A549 (cell line): ENCODE data around the gene CDH4. TPM values are rescaled to one million over a fixed set of nuclear protein-coding genes. Genes with fewer than 3 reads are reported as not detected.

Source experiments
- ATAC-seq, 2 experiments: fragments of 200-7000 bp in 1 of 2; fragments of >200 bp in 1 of 2; cut with Nextera tagmentation in 1 of 2; cut with Tn5 transposase in 1 of 2; 3 replicates each; pipeline versions ENCODE4 v1.8.0 to v1.9.1; 2018 to 2020; ENCODE audit warnings: mild to moderate bottlenecking in 1 of 2, moderate library complexity in 1 of 2
- CTCF ChIA-PET: fragments of 300-600 bp; sonication (Branson Sonifier 250); formaldehyde crosslinking; extraction: SDS; loops from one replicate; lab custom pipeline; 2021; ENCODE audit warnings: antibody characterized with exemption, inconsistent platforms; lab: Yijun Ruan, JAX
- POLR2A ChIA-PET: fragments of 350-600 bp; formaldehyde crosslinking; extraction: SDS; loops from one replicate; lab custom pipeline; 2021; ENCODE audit warnings: antibody characterized with exemption, inconsistent platforms; lab: Yijun Ruan, JAX
- DNase-seq, 2 experiments: peaks; one replicate each; pipeline versions ENCODE4 v3.0.0 to v3.0.0-alpha.2; 2011 to 2016; ENCODE audit warnings: low read depth in 1 of 2, low spot score in 1 of 2
- FAIRE-seq: peaks from 2 replicates; lab custom pipeline; 2011; peaks lifted over from hg19 to GRCh38; lab: Jason Lieb, UNC
- H3K27ac ChIP-seq, 2 experiments: fragments of >200 bp; sonication (Bioruptor Twin); formaldehyde crosslinking; 3 replicates each; pipeline ENCODE4 v1.5.1; 2016 to 2017
- H3K4me1 ChIP-seq: fragments of >200 bp; sonication (Bioruptor Twin); formaldehyde crosslinking; 3 replicates; pipeline ENCODE4 v1.6.1; 2016
- H3K4me2 ChIP-seq: fragments of >200 bp; sonication (Bioruptor Twin); formaldehyde crosslinking; 3 replicates; pipeline ENCODE4 v1.6.1; 2016
- H3K4me3 ChIP-seq: fragments of >200 bp; sonication (Bioruptor Twin); formaldehyde crosslinking; 3 replicates; pipeline ENCODE4 v1.5.1; 2016
- H3K9me3 ChIP-seq: fragments of >200 bp; sonication (Bioruptor Twin); formaldehyde crosslinking; 3 replicates; pipeline ENCODE4 v1.6.1; 2016
- BHLHE40 ChIP-seq: IDR thresholded peaks from 2 replicates; pipeline ENCODE4 v1.6.1; 2012; ENCODE audit warnings: low read depth, low read length, inconsistent platforms
- CBX2 ChIP-seq: fragments of 200-600 bp; sonication (generic); IDR thresholded peaks from 2 replicates; pipeline ENCODE4 v1.6.1; 2016; ENCODE audit warnings: low read depth, mild to moderate bottlenecking, borderline replicate concordance
- CHD4 ChIP-seq: fragments of 200-600 bp; sonication (generic); IDR thresholded peaks from 2 replicates; pipeline ENCODE4 v1.6.1; 2016; ENCODE audit warnings: antibody characterized with exemption, mild to moderate bottlenecking, borderline replicate concordance
- EHMT2 ChIP-seq: fragments of 200-600 bp; sonication (generic); IDR thresholded peaks from 2 replicates; pipeline ENCODE4 v1.6.1; 2016; ENCODE audit warnings: antibody characterized with exemption, low read depth, mild to moderate bottlenecking, moderate library complexity
- EP300 ChIP-seq, 2 experiments: fragments of >200 bp; sonication (Bioruptor Twin); formaldehyde crosslinking; IDR thresholded peaks; 2 replicates in 1 of 2; 3 replicates in 1 of 2; pipeline ENCODE4 v1.6.1; 2016 to 2017
- FOSB ChIP-seq: fragments of 250-450 bp; sonication (Bioruptor Pico); IDR thresholded peaks from 2 replicates; pipeline ENCODE4 v1.5.0; 2020; ENCODE audit warnings: mild to moderate bottlenecking, moderate library complexity
- HEYL ChIP-seq: fragments of 250-450 bp; sonication (Bioruptor Pico); IDR thresholded peaks from 2 replicates; pipeline ENCODE4 v1.8.0; 2021; ENCODE audit warnings: mild to moderate bottlenecking, moderate library complexity
- HOXB13 ChIP-seq: fragments of 250-450 bp; sonication (Bioruptor Pico); IDR thresholded peaks from 2 replicates; pipeline ENCODE4 v1.5.0; 2020; ENCODE audit warnings: low read depth, mild to moderate bottlenecking, moderate library complexity
- KDM1A ChIP-seq: fragments of 200-600 bp; sonication (generic); IDR thresholded peaks from 2 replicates; pipeline ENCODE4 v1.6.1; 2016; ENCODE audit warnings: low read depth, mild to moderate bottlenecking
- MAFK ChIP-seq: fragments of 450-650 bp; IDR thresholded peaks from 2 replicates; pipeline ENCODE4 v1.6.1; 2014; ENCODE audit not compliant: partially characterized antibody
- MYC ChIP-seq: IDR thresholded peaks from 2 replicates; pipeline ENCODE4 v1.6.1; 2012; ENCODE audit warnings: mild to moderate bottlenecking, inconsistent platforms, low read length, improper control_type of control experiment, borderline replicate concordance
- NFE2L2 ChIP-seq: fragments of 150-350 bp; conservative IDR thresholded peaks from 2 replicates; pipeline ENCODE4 v1.6.1; 2014; ENCODE audit warnings: low read length
- NPAS2 ChIP-seq: fragments of 250-450 bp; sonication (Bioruptor Pico); IDR thresholded peaks from 2 replicates; pipeline ENCODE4 v1.8.0; 2022; ENCODE audit warnings: mild to moderate bottlenecking, moderate library complexity, borderline replicate concordance
- POLR2A ChIP-seq: IDR thresholded peaks from 2 replicates; pipeline ENCODE4 v1.6.1; 2012; ENCODE audit warnings: mild to moderate bottlenecking, low read length
- POLR2AphosphoS2 ChIP-seq: conservative IDR thresholded peaks from 2 replicates; pipeline ENCODE4 v1.6.1; 2012; ENCODE audit warnings: low read length, improper control_type of control experiment, inconsistent platforms
- SMC3 ChIP-seq: fragments of >200 bp; sonication (Bioruptor Twin); formaldehyde crosslinking; IDR thresholded peaks from 3 replicates; pipeline ENCODE4 v1.6.1; 2018; ENCODE audit warnings: inconsistent platforms
- TFCP2L1 ChIP-seq: fragments of 250-450 bp; sonication (Bioruptor Pico); IDR thresholded peaks from 2 replicates; pipeline ENCODE4 v1.5.0; 2021; ENCODE audit warnings: mild to moderate bottlenecking
- ZC3H11A ChIP-seq: fragments of 450-650 bp; IDR thresholded peaks from 2 replicates; pipeline ENCODE4 v1.6.1; 2014; ENCODE audit warnings: antibody characterized with exemption, mild to moderate bottlenecking
- ZFP36 ChIP-seq: fragments of 450-650 bp; IDR thresholded peaks from 2 replicates; pipeline ENCODE4 v1.6.1; 2014; ENCODE audit warnings: borderline replicate concordance; ENCODE audit not compliant: partially characterized antibody
- ZSCAN20 ChIP-seq: fragments of 250-450 bp; sonication (Bioruptor Pico); IDR thresholded peaks from 2 replicates; pipeline ENCODE4 v1.8.0; 2022; ENCODE audit warnings: mild to moderate bottlenecking, moderate library complexity
- WGBS: methylation state at CpG from one replicate; pipeline ENCODE4 v1.1.6; 2017; ENCODE audit errors: missing lambda C conversion rate; 5-methylcytosine and 5-hydroxymethylcytosine counted together
- polyA plus RNA-seq, 4 experiments: library from polyadenylated mRNA; depleted of rRNA in 3 of 4; stranded (reverse); fragments of >200 nt; fragmentation: RNase III in 1 of 4; extraction: RNeasy Plus Mini Kit Qiagen cat#74134 plus additional on column Dnase treatment in 1 of 4; gene quantifications; 2 replicates in 3 of 4; 3 replicates in 1 of 4; pipeline ENCODE4 v1.2.3, GENCODE V29; 2011 to 2017
- TF ChIP-seq, protein P1 (sequence below): IDR thresholded peaks from 2 replicates; pipeline ENCODE4 v1.6.1; 2012
- TF ChIP-seq, protein P2 (sequence below): fragments of >200 bp; sonication (Bioruptor Twin); formaldehyde crosslinking; IDR thresholded peaks from 2 replicates; pipeline ENCODE4 v1.6.1; 2016
- TF ChIP-seq, protein P3 (sequence below): fragments of 250-450 bp; sonication (Bioruptor Pico); IDR thresholded peaks from 2 replicates; pipeline ENCODE4 v1.5.0; 2020; ENCODE audit warnings: low read depth, mild to moderate bottlenecking, moderate library complexity
- TF ChIP-seq, protein P4 (sequence below): IDR thresholded peaks from 2 replicates; pipeline ENCODE4 v1.6.1; 2012
- TF ChIP-seq, protein P5 (sequence below): fragments of >200 bp; sonication (Bioruptor Twin); formaldehyde crosslinking; IDR thresholded peaks from 3 replicates; pipeline ENCODE4 v1.5.1; 2016
- TF ChIP-seq, protein P6 (sequence below): fragments of >200 bp; sonication (Bioruptor Twin); formaldehyde crosslinking; IDR thresholded peaks from 3 replicates; pipeline ENCODE4 v1.6.1; 2016

The CDH4 gene
- polyA plus RNA-seq, 2 of the 4 experiments (the other 2 are of a cell fraction) = 3.4 to 10.3 TPM

DNA sequence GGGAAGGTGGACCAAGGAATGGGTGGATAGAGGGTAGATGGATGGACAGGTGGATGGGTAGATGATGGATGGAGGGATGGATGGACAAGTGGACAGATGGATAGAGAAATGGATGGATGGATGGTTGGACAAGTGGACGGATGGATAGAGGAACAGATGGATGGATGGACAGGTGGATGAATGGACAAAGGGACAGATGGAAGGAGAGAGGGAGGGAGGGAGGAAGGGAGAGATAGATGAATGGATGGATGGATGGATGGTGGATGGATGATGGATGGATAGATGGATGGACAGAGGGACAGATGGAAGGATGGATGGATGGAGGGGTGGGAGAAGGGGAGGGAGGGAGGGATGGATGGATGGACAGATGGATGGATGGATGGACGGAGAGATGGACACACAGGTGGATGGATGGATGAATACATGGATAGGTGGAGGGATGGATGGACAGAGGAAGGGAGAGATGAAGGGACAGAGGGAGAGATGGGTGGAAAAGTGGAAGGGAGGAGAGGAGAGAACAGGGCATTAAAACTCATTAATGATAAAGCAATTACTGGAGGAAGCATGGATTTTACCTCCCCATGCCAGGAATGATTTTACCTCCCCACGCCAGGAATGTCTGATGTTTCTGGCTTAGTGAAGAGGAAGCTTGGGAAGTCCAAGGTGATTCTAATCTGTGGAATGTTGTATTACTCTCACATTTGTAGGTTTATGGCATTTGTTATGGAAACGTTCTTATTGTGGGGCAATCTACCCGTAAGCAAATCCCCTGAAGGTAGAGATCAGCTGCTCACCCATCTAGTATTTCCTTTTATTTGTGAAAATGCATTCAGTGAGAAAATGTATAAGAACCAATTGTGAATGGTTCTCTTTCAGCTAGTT, 430.3 kb downstream of the CDH4 start:
- ATAC-seq = no peak
- Histone ChIP-seq H3K9me3 (no peaks in the 10 kb centered on the region), H3K4me2 (no peak overlapping the region), H3K27ac (no peak overlapping the region), H3K4me3 (no peak overlapping the region), H3K4me1 (no peaks in the 10 kb centered on the region)
- FAIRE-seq = no peak
- ChIA-PET POLR2A (no interaction called here), CTCF (no interaction called here)
- 57% methylated on average over 5 of the region's 5 CpGs for WGBS
- DNase-seq = no peak
- TF ChIP-seq, protein P1, sequence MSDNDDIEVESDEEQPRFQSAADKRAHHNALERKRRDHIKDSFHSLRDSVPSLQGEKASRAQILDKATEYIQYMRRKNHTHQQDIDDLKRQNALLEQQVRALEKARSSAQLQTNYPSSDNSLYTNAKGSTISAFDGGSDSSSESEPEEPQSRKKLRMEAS = no peak
- no peak for TF ChIP-seq SMC3
- TF ChIP-seq, protein P2, sequence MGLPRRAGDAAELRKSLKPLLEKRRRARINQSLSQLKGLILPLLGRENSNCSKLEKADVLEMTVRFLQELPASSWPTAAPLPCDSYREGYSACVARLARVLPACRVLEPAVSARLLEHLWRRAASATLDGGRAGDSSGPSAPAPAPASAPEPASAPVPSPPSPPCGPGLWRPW = no peak
- no peak for TF ChIP-seq ZFP36
- TF ChIP-seq, protein P3, sequence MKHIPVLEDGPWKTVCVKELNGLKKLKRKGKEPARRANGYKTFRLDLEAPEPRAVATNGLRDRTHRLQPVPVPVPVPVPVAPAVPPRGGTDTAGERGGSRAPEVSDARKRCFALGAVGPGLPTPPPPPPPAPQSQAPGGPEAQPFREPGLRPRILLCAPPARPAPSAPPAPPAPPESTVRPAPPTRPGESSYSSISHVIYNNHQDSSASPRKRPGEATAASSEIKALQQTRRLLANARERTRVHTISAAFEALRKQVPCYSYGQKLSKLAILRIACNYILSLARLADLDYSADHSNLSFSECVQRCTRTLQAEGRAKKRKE (CRISPR knock-in tag) = no peak
- no peak for TF ChIP-seq POLR2A
- TF ChIP-seq, protein P4, sequence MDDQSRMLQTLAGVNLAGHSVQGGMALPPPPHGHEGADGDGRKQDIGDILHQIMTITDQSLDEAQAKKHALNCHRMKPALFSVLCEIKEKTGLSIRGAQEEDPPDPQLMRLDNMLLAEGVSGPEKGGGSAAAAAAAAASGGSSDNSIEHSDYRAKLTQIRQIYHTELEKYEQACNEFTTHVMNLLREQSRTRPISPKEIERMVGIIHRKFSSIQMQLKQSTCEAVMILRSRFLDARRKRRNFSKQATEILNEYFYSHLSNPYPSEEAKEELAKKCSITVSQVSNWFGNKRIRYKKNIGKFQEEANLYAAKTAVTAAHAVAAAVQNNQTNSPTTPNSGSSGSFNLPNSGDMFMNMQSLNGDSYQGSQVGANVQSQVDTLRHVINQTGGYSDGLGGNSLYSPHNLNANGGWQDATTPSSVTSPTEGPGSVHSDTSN = no peak
- no peak for TF ChIP-seq CBX2
- TF ChIP-seq EHMT2 = no peak
- no peak for TF ChIP-seq HEYL

DNA sequence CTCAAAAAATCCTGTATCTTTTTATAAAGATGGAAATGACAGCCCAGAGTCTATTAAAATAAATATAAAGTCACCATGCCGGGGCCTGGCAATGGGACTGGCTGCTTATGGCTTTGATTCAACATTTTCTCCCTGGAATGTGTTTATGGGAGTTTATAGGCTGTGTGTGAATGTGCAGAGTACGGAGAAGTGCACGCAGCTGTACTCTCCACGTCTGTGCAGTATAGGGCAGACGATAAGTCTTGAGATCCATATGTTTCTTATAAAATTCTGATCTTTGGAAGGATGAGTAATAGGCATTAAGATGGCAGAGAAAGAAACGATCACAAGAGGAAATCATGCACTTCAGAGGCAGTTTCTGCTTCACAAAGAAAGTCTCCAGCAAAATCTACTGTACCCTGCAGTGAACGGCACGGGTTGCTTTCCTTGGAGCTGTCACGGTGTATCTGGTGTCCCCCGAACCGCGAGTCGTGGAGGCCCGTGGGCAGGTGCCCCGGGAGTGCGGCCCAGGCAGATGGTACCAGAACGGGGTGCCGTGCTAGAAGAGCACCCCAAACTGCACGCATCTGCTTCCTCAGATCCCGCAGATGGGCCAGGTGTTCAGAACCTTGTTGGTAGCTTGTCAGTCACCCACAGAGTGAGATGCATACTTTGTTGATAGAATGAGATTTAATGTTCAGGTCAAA, 431.1 kb downstream of the CDH4 start:
- DNase-seq = no peak
- 67% methylated on average over 19 of the region's 20 CpGs for WGBS
- FAIRE-seq = no peak
- ATAC-seq = no peak
- Histone ChIP-seq H3K27ac (no peak overlapping the region), H3K4me3 (no peak overlapping the region), H3K4me1 (no peaks in the 10 kb centered on the region), H3K4me2 (no peak overlapping the region), H3K9me3 (no peaks in the 10 kb centered on the region)
- TF ChIP-seq TFCP2L1 (CRISPR knock-in tag) = no peak
- TF ChIP-seq MYC = no peak
- TF ChIP-seq, protein P4 = no peak
- TF ChIP-seq SMC3 = no peak
- no peak for TF ChIP-seq NPAS2 (CRISPR knock-in tag)
- no peak for TF ChIP-seq ZFP36
- no peak for TF ChIP-seq ZC3H11A
- TF ChIP-seq FOSB = no peak
- TF ChIP-seq MAFK = no peak
- no peak for TF ChIP-seq EP300 (IDR thresholded peaks at IDR 0.05)
- TF ChIP-seq HOXB13 (CRISPR knock-in tag) = no peak
- ChIA-PET POLR2A (no interaction called here), CTCF (no interaction called here)

DNA sequence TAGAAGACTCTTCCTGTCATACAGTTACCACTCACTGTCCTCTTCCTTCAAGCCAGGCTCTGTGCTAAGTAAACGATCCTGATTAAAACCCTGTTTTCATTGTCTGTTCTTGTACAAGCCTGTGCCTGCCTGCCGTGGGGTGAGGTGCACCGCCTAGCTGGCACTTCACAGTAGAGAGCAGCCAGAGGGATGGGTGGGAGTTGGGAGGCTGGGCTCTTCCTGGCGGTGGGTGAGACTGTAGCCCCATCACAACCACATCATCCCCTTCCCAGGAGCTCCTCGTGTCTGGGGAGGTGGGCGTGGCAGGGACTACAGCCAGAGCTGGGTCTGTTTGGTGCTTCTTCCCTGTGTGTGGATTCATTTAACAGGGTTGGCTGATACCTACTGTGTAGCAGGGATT, 431.7 kb downstream of the CDH4 start:
- 52% methylated on average over 6 of the region's 6 CpGs for WGBS
- FAIRE-seq (no peak), DNase-seq (no peak), ATAC-seq (no peak)
- Histone ChIP-seq H3K9me3 (no peaks in the 10 kb centered on the region), H3K4me1 (no peaks in the 10 kb centered on the region), H3K4me3 (no peak overlapping the region), H3K27ac (no peak overlapping the region), H3K4me2 (no peak overlapping the region)
- ChIA-PET CTCF (no interaction called here), POLR2A (no interaction called here)
- no peak for TF ChIP-seq KDM1A
- TF ChIP-seq CHD4 = no peak
- no peak for TF ChIP-seq BHLHE40
- TF ChIP-seq, protein P5, sequence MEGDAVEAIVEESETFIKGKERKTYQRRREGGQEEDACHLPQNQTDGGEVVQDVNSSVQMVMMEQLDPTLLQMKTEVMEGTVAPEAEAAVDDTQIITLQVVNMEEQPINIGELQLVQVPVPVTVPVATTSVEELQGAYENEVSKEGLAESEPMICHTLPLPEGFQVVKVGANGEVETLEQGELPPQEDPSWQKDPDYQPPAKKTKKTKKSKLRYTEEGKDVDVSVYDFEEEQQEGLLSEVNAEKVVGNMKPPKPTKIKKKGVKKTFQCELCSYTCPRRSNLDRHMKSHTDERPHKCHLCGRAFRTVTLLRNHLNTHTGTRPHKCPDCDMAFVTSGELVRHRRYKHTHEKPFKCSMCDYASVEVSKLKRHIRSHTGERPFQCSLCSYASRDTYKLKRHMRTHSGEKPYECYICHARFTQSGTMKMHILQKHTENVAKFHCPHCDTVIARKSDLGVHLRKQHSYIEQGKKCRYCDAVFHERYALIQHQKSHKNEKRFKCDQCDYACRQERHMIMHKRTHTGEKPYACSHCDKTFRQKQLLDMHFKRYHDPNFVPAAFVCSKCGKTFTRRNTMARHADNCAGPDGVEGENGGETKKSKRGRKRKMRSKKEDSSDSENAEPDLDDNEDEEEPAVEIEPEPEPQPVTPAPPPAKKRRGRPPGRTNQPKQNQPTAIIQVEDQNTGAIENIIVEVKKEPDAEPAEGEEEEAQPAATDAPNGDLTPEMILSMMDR = no peak
- no peak for TF ChIP-seq EHMT2
- TF ChIP-seq, protein P2 = no peak
- no peak for TF ChIP-seq POLR2AphosphoS2
- no peak for TF ChIP-seq NFE2L2
- no peak for TF ChIP-seq ZSCAN20 (CRISPR knock-in tag)
- TF ChIP-seq, protein P6, sequence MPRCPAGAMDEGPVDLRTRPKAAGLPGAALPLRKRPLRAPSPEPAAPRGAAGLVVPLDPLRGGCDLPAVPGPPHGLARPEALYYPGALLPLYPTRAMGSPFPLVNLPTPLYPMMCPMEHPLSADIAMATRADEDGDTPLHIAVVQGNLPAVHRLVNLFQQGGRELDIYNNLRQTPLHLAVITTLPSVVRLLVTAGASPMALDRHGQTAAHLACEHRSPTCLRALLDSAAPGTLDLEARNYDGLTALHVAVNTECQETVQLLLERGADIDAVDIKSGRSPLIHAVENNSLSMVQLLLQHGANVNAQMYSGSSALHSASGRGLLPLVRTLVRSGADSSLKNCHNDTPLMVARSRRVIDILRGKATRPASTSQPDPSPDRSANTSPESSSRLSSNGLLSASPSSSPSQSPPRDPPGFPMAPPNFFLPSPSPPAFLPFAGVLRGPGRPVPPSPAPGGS = no peak
